Activated CD8-positive, alpha-beta T cell treated with anti-CD3 and anti-CD28 coated beads for 36 hours (primary cell): ENCODE data around the gene CERS1. TPM values are rescaled to one million over a fixed set of nuclear protein-coding genes. Genes with fewer than 3 reads are reported as not detected.
"Not testable (repeated sequence)": the region's sequence is repeated elsewhere in the genome, so short reads cannot be mapped to it uniquely, and the experiment has no call there.

Experiments used
- ATAC-seq: fragments of 200-7000 bp; cut with Tn5 transposase; one replicate; pipeline ENCODE4 v1.10.0; 2021; ENCODE audit warnings: mild to moderate bottlenecking, moderate library complexity
- CTCF ChIA-PET: fragments of 350-600 bp; sonication (Branson Sonifier 250); formaldehyde crosslinking; loops from one replicate; lab custom pipeline; 2021; ENCODE audit warnings: antibody characterized with exemption; lab: Charles Lee
- POLR2A ChIA-PET: fragments of 350-600 bp; sonication (Branson Sonifier 250); formaldehyde crosslinking; loops from one replicate; lab custom pipeline; 2021; ENCODE audit warnings: antibody characterized with exemption; lab: Charles Lee
- DNase-seq: peaks from one replicate; pipeline ENCODE4 v3.0.0-alpha.2; 2020
- H3K27ac Mint-ChIP-seq: one replicate; pipeline ENCODE4 v1.8.0; 2021; ENCODE audit warnings: mild to moderate bottlenecking, mixed read lengths
- H3K27me3 Mint-ChIP-seq: one replicate; pipeline ENCODE4 v1.8.0; 2021; ENCODE audit warnings: mixed read lengths
- H3K36me3 Mint-ChIP-seq: one replicate; pipeline ENCODE4 v1.8.0; 2021; ENCODE audit warnings: low read depth, mixed read lengths
- H3K4me1 Mint-ChIP-seq: one replicate; pipeline ENCODE4 v1.8.0; 2021; ENCODE audit warnings: low read depth, mixed read lengths
- H3K4me3 Mint-ChIP-seq: one replicate; pipeline ENCODE4 v1.8.0; 2021; ENCODE audit warnings: mild to moderate bottlenecking, moderate library complexity, mixed read lengths
- H3K9me3 Mint-ChIP-seq: one replicate; pipeline ENCODE4 v1.8.0; 2021; ENCODE audit warnings: mixed read lengths
- intact Hi-C: fragments of 100-400 bp; cut with micrococcal nuclease; formaldehyde crosslinking; loops from one replicate; pipeline ENCODE4 v1.10.0; 2022
- total RNA-seq, 2 experiments: library from RNA; stranded (reverse); gene quantifications; one replicate each; pipeline ENCODE4 v1.2.3, GENCODE V29; 2021
- TF ChIP-seq, protein P1 (sequence below): fragments of 200-600 bp; IDR thresholded peaks from one replicate; pipeline ENCODE4 v1.8.0; 2022; ENCODE audit warnings: antibody characterized with exemption, mild to moderate bottlenecking

The CERS1 gene
- total RNA-seq, 2 experiments from 2014 or later: 0.18 to 0.36 TPM

- ATAC-seq (no peak), DNase-seq (no peak)
- Mint-ChIP-seq H3K9me3 (no peaks in the 10 kb centered on the region), H3K4me1 (peaks cover 30% of the 10 kb centered on the region), H3K36me3 (peaks cover 45% of the 10 kb centered on the region), H3K27ac (peak overlapping the region; percentile 96), H3K27me3 (no peaks in the 10 kb centered on the region), H3K4me3 (peak overlapping the region; percentile 99)
- ChIA-PET CTCF (interaction anchor here (0.9 to 1.8 kb wide), 5 partner anchors 17 to 331 kb away, joined by 3 to 7 read pairs (median 5); partner anchors contain the start of gene REX1BD), POLR2A (interaction anchor here (0.7 to 3.1 kb wide), 16 partner anchors 9 to 398 kb away, joined by 3 to 33 read pairs (median 4); partner anchors contain the start of genes ELL and UBA52)
- intact Hi-C loops: no loop called here
- TF ChIP-seq, protein P1, sequence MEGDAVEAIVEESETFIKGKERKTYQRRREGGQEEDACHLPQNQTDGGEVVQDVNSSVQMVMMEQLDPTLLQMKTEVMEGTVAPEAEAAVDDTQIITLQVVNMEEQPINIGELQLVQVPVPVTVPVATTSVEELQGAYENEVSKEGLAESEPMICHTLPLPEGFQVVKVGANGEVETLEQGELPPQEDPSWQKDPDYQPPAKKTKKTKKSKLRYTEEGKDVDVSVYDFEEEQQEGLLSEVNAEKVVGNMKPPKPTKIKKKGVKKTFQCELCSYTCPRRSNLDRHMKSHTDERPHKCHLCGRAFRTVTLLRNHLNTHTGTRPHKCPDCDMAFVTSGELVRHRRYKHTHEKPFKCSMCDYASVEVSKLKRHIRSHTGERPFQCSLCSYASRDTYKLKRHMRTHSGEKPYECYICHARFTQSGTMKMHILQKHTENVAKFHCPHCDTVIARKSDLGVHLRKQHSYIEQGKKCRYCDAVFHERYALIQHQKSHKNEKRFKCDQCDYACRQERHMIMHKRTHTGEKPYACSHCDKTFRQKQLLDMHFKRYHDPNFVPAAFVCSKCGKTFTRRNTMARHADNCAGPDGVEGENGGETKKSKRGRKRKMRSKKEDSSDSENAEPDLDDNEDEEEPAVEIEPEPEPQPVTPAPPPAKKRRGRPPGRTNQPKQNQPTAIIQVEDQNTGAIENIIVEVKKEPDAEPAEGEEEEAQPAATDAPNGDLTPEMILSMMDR: no peak
These were observed 23.9 kb upstream of the CERS1 start for GRCh38 chr19:18919900-18920214.

- ATAC-seq (peak; percentile 97), DNase-seq (peak; percentile 99)
- peak within 1 kb of the TSS; percentile 99 for H3K4me3 Mint-ChIP-seq
- H3K27me3 Mint-ChIP-seq: no peaks in the 10 kb centered on the region
- POLR2A ChIA-PET: interaction anchor here (0.7 to 3.1 kb wide), 24 partner anchors 8 to 768 kb away, joined by 3 to 33 read pairs (median 4); partner anchors contain the start of genes CERS1, ELL and UBA52
- TF ChIP-seq, protein P1: no peak
- peaks cover 41% of the 10 kb centered on the region for H3K36me3 Mint-ChIP-seq
- H3K27ac Mint-ChIP-seq: peak within 1 kb of the TSS; percentile 96
- intact Hi-C loops: no loop called here
- H3K9me3 Mint-ChIP-seq: no peaks in the 10 kb centered on the region
- peaks cover 30% of the 10 kb centered on the region for H3K4me1 Mint-ChIP-seq
- CTCF ChIA-PET: interaction anchor here (0.9 to 1.8 kb wide), 7 partner anchors 18 to 398 kb away, joined by 3 to 7 read pairs (median 4); partner anchors contain the start of gene REX1BD
These were observed 23.3 kb upstream of the CERS1 start, which contains the start of the genes COPE and DDX49 for GRCh38 chr19:18919086-18919899. Gene COPE, minus strand, starts transcription at chr19:18919387. Its CDS starts 39 bp downstream, at chr19:18919348. Gene DDX49, plus strand, starts transcription at chr19:18919715. Its CDS starts 27 bp downstream, at chr19:18919742.

- not testable (repeated sequence) for H3K27me3 Mint-ChIP-seq
These were observed 21.6 kb upstream of the CERS1 start for GRCh38 chr19:18917593-18917992.

DNA sequence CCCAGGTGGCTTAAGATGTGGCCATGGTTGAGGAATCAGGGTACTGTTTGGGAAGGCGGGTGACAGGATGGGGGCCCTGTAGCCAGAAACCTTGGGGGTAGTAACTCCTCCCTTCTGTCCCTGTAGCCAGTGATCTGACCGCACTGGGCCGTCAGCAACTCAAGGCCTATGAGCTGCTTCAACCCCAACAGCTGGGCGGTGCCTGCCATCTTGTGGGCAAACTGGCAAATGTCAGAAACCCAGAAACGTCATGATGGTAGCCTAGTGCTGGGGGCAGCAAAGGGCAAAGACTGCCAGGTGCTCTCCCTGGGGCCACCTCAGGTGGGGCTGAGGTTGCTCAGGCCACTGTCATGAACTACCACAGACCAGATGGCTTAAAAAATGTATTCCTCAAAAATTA, 19.7 kb upstream of the CERS1 start:
- POLR2A ChIA-PET: no interaction called here
- CTCF ChIA-PET: no interaction called here

More at GRCh38 chr19:18917593-18917992, 21.6 kb upstream of the CERS1 start:
- DNase-seq, H3K9me3 Mint-ChIP-seq, intact Hi-C loops, ATAC-seq: not testable (repeated sequence)
- CTCF ChIA-PET: interaction anchor here (1.5 kb wide), 1 partner anchor 69 kb away, joined by 4 read pairs; no protein-coding TSS in a partner anchor
- Mint-ChIP-seq H3K4me1 (peaks cover 36% of the 10 kb centered on the region), H3K4me3 (peak overlapping the region; percentile 70), H3K36me3 (peaks cover 39% of the 10 kb centered on the region), H3K27ac (peak overlapping the region; percentile 71)
- POLR2A ChIA-PET: interaction anchor here (0.8 to 2.3 kb wide), 4 partner anchors 9 to 331 kb away, joined by 3 to 11 read pairs (median 4); partner anchors contain the start of gene CERS1

GRCh38 chr19:18913466-18913865, 17.5 kb upstream of the CERS1 start:
- DNase-seq: no peak
- ChIA-PET POLR2A (interaction anchor here (1.0 kb wide), 1 partner anchor 74 kb away, joined by 3 read pairs; no protein-coding TSS in a partner anchor), CTCF (no interaction called here)
- TF ChIP-seq, protein P1: no peak
- no peaks in the 10 kb centered on the region for H3K27me3 Mint-ChIP-seq
- H3K36me3 Mint-ChIP-seq: peaks cover 29% of the 10 kb centered on the region
- no peak for ATAC-seq
- H3K9me3 Mint-ChIP-seq: no peaks in the 10 kb centered on the region
- intact Hi-C loops: no loop called here
- H3K27ac Mint-ChIP-seq: no peak overlapping the region
- no peak overlapping the region for H3K4me3 Mint-ChIP-seq
- peaks cover 23% of the 10 kb centered on the region for H3K4me1 Mint-ChIP-seq

More for the DNA sequence above, 19.7 kb upstream of the CERS1 start:
- Mint-ChIP-seq H3K36me3 (peaks cover 31% of the 10 kb centered on the region), H3K4me3 (no peak overlapping the region), H3K27ac (no peak overlapping the region), H3K27me3 (no peaks in the 10 kb centered on the region), H3K9me3 (no peaks in the 10 kb centered on the region), H3K4me1 (peaks cover 31% of the 10 kb centered on the region)
- TF ChIP-seq, protein P1: peak; percentile 22
- intact Hi-C loops: no loop called here
- DNase-seq (peak; percentile 67), ATAC-seq (no peak)
